HG02763 (cell line): Measurements from ENCODE around the gene LRRIQ4.

Experiments used
- ATAC-seq: cut with Tn5 transposase; IDR thresholded peaks from one replicate; pipeline ENCODE4 v1.9.1; 2021; ENCODE audit warnings: mild to moderate bottlenecking, moderate library complexity; ENCODE audit not compliant: unreplicated experiment

Gene LRRIQ4

GRCh38 chr3:169850618-169851017 lies 37.9 kb downstream of the LRRIQ4 start:
- ATAC-seq, result no peak

GRCh38 chr3:169855514-169855913 lies 42.8 kb downstream of the LRRIQ4 start:
- ATAC-seq, result no peak

GRCh38 chr3:169857811-169858210 lies 45.1 kb downstream of the LRRIQ4 start:
- no peak for ATAC-seq

GRCh38 chr3:169861871-169862270 lies 49.2 kb downstream of the LRRIQ4 start:
- no peak for ATAC-seq

GRCh38 chr3:169863458-169863899 lies 50.8 kb downstream of the LRRIQ4 start:
- ATAC-seq, result peak; percentile 69

DNA sequence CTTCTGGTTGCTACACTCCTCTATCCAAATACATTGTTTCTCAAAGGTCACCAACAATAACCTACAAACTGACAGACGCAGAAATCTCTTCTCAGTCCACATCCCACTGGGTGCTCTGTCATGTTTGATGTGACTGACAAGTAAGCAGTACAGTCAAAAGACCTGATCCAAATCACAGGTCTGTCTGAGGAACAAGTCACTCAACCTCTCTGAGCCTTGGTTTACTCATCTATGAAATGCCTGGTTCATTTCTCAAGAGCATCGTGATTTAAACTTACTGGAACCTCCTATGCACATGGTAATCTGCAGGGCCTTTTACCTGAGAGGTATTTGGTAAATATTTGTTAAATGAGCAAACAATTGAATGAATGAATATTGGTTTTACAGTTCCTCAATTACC lies 51.6 kb downstream of the LRRIQ4 start:
- ATAC-seq, result no peak

DNA sequence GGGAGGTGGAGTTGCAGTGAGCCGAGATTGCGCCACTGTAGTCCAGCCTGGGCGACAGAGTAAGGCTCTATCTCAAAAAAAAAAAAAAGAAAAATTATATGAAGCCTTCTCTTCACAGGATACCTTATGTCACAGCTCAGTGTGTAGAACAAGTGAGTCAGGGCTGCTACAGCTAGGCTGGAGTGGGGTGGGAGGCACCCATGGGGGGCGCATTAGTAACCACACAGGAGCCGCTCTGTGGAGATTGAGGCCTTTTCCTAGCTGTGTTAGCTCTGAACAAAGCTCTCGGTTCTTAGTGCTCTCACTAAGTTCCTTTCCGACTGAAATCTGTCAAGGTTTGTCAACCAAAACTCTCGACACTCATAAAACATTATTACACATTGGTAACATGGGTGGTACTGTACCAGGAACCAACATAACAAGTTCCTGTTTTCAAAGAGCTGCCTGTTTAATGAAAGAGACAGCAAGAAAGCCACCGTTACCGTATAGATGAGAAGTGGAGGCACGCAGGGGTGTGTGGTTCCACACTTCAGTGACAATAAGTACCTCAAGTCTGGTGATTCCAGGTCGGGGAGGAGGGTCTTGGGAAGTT lies 52.6 kb downstream of the LRRIQ4 start:
- no peak for ATAC-seq

DNA sequence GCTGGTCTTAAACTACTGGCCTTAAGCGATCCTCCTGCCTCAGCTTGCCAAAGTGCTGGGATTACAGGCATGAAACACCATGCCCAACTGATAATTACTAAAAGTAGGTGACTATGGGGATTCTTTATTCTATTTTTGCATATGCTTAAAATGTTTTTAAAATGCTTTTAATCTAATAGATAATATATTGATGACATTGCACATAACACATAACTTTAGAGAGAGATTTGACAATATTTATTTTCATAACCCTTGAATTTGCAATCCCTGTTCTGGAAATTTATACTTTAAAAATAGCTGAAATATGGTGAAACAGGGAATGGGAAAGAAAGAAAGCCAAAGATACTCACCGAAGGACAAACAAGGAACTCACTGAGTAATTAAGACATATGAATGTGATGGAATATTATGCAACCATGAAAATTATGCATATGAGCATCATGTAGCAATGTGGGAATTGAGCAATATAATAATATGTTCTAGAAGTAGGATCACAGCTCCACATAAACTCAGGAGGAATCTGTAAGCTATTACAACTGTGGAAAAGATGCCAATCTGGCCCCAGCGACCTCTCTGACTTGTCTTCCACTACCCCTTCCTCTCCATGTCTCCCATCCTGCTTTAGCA lies 55.0 kb downstream of the LRRIQ4 start:
- no peak for ATAC-seq

- no peak for ATAC-seq
Observed at GRCh38 chr3:169868369-169868768, 55.7 kb downstream of the LRRIQ4 start.

DNA sequence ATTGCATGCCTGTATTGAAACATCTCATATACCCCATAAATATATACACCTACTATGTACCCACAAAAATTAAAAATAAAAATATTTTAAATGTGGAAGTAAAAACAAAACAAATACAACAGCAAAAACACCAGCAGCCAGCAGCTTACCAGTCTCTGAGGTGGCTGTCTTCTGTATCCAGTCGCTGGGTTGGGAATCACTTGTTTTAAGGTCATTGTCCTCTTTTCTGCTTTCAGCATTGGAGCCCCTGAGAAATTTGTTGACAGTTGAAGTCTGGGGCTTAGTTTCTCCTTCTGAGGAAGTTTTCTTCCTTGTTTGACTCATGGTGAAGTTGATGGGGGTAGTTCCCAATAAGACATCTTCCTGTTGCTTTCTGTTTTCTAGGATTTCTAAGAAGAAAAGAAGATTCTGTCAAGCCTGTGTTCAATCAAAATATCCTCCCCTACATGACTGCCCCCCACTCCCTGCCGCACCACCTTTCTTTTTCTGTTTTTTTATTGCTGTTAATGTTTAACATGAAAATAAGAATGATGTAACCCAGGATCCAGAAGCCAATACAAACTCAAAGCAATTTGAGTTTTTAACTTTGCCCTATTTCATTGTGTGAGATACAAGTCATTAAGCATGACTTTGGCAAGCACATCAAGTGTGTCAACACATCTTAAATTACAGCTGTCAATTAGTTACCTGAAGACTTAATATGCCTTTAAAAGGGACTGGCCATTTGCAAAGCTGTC lies 57.0 kb downstream of the LRRIQ4 start, which contains the start of gene LRRC31:
TSS of gene LRRC31 (minus strand) at position 452 of the 737 bp plus-strand sequence. CDS start at position 324, 128 bp downstream.
- no peak for ATAC-seq

DNA sequence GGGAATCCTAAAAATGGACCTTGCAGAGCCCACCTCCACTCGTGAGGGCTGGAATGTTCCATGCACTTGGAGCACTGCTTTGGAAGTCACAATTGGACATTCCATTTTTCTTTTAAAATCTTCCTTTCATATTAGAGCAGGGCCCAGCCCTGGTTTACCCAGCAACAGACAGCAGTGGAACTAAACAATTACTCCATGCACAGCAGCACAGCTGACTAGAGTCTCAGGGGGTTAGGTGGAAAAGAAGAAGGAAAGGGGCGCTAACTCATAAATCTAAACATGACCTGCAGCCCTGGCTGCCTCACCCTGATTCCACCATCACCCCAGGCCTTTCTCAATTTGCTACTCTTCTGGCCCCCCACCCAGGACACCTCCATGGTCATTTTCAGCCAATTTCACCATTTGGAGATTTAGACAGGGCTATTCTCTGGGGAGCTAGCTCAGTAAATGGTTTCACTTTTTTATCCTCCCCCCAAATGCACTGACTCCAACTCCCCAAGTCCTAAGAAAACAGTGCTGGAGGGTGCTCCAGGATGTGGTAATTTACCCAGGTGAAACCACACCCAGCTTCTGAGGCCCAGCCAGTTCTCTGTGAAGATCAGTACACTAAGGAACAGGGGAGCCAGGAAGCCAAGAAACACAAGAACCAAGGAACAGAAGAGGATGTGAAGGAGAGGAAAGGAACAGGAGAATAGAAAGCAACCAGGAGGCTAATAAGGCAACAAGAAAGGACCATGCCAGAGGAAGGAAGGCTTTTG lies 58.6 kb downstream of the LRRIQ4 start:
- no peak for ATAC-seq

- no peak for ATAC-seq
Observed at GRCh38 chr3:169879013-169879557, 66.4 kb downstream of the LRRIQ4 start.

DNA sequence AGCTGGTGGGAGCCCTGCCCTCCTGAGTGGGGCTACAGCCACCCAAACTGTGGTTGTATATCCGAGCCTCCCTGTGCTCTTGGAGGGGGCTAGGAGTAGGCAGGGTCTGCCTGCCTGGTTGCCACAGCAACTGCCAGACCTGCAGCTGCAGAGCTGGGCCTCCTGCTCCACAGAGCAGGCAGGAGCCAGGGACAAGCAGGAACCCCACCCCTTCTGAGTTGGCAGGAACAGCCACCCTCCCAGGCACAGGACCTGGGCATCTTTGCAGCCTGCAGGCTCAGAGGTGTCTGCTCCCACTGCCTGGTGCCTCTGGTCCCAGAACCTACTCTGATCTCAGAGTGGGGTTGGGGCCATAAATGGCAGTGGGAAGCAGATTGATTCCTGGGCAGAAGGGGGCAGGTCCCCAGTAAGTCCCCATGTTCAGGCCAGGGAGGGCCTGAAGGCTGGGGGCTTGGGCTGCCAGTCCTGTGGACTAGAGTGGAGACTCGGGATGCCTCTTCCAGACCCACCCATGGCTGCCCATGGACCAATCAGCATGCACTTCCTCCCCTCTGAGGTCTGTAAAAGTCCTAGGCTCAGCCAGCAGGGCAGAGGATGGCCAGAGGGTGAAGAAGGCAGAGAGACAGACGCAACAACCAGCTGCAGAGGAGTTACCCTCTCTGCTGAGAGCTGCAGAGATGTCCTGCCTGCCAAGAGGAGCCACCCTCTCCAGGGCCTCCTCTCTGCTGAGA lies 67.3 kb downstream of the LRRIQ4 start:
- no peak for ATAC-seq

DNA sequence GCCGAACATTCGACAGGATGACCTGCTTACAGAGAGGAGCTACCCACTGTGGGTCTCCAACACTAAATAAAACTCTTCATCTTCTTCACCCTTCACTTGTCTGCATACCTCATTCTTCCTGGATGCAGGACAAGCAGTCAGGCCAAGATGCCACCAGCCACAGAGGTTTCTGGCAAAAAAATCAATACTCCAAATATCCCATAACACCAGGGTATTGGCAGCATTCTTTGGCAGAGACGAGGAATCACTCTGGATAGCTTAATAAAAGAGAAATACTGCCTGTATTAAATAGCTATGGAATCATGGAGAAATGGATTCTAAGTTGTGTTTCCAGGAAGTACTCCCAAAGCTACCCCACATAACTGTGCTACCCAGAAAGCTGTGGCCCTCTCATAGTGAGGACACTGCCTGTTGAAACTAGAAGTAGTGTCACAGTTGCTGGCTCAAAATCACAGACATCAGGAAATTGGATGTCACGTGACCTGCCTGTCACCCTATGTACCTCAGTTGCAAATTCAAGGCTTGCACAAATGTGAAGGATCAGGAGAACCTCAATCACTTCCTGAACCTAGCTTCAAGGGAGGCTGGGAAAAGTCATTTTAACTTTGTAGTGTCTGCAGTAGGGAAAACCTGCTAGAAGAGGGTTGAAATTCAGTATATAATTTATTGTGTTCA lies 68.0 kb downstream of the LRRIQ4 start:
- ATAC-seq, result no peak

- no peak for ATAC-seq
Observed at GRCh38 chr3:169886671-169887070, 74.0 kb downstream of the LRRIQ4 start.
